C4-2B (cell line): Measurements from ENCODE around the gene IFI16.

Experiments used
- ZFX ChIP-seq: fragments of 450-650 bp; IDR thresholded peaks from 2 replicates; pipeline ENCODE4 v1.6.1; 2017
- TF ChIP-seq, protein P1 (sequence below): fragments of 450-650 bp; conservative IDR thresholded peaks from 2 replicates; pipeline ENCODE4 v1.5.1; 2017; ENCODE audit warnings: mild to moderate bottlenecking

DNA sequence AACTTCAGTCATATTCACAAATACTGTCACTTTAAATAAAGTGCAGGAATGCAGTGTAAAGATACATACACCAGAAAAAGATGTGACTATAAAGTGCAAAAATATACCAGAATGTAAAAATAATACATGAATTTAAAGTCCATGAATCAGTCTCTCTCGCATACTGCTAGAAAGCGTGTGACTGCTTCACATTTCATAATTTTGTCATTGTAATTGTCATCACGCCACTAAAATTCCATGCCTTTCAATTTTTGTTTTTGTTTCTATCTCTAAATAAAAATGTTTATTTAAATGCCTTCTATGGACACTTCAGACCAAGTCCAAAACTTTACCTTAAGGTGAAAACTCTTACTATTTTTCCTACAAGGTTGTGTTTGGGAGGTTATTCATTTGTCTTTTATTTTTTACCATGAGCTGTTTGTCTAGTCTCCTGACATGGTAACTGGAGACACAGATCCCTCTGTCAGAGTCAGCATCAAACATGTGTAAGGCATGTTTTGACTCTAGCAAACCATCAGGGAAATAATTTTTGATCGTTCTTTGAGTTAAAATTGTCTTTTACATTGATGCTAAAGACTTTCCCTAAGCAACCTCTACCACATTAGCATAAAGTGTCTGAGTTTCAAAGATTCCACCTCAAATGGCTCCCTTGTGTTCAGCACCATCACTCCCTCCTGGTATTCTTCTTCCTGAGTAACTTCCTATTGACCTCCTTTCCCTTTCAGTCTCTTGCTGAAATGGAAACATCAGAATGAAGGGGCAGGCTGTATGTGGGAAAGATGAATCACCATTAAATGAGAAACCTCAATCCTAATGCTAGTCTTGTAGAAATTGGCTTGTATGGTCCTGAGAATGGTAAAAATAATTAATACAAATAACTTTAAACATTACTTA lies 80.8 kb downstream of the IFI16 start:
- TF ChIP-seq, protein P1, sequence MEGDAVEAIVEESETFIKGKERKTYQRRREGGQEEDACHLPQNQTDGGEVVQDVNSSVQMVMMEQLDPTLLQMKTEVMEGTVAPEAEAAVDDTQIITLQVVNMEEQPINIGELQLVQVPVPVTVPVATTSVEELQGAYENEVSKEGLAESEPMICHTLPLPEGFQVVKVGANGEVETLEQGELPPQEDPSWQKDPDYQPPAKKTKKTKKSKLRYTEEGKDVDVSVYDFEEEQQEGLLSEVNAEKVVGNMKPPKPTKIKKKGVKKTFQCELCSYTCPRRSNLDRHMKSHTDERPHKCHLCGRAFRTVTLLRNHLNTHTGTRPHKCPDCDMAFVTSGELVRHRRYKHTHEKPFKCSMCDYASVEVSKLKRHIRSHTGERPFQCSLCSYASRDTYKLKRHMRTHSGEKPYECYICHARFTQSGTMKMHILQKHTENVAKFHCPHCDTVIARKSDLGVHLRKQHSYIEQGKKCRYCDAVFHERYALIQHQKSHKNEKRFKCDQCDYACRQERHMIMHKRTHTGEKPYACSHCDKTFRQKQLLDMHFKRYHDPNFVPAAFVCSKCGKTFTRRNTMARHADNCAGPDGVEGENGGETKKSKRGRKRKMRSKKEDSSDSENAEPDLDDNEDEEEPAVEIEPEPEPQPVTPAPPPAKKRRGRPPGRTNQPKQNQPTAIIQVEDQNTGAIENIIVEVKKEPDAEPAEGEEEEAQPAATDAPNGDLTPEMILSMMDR: no peak
- no peak for TF ChIP-seq ZFX
